ENCODE data around the gene EFL1. TPM values are rescaled to one million over a fixed set of nuclear protein-coding genes. Genes with fewer than 3 reads are reported as not detected.
A peak's percentile ranks its signal among the peaks of the same experiment; 100 is the strongest.

Gene EFL1
- total RNA-seq, 4 donors from 2014 or later: 15.8 to 19.5 (median 16.4) TPM

- Histone ChIP-seq H3K27ac (peak overlapping the region in 2 of 4 donors; percentile 23 to 27), H3K4me3 (no peak overlapping the region), H3K27me3 (no peaks in the 10 kb centered on the region), H3K9me3 (no peaks in the 10 kb centered on the region), H3K36me3 (peaks cover 0 to 53% (median 0%) of the 10 kb centered on the region in 3 donors), H3K4me1 (peaks cover 0 to 11% (median 0%) of the 10 kb centered on the region in 3 donors)
- intact Hi-C loops (cut with DNase I): no loop called here
- 52 to 75% methylated on average over 4 of the region's 4 CpGs for WGBS, 2 donors
- DNase-seq: no peak
- TF ChIP-seq, protein P1, sequence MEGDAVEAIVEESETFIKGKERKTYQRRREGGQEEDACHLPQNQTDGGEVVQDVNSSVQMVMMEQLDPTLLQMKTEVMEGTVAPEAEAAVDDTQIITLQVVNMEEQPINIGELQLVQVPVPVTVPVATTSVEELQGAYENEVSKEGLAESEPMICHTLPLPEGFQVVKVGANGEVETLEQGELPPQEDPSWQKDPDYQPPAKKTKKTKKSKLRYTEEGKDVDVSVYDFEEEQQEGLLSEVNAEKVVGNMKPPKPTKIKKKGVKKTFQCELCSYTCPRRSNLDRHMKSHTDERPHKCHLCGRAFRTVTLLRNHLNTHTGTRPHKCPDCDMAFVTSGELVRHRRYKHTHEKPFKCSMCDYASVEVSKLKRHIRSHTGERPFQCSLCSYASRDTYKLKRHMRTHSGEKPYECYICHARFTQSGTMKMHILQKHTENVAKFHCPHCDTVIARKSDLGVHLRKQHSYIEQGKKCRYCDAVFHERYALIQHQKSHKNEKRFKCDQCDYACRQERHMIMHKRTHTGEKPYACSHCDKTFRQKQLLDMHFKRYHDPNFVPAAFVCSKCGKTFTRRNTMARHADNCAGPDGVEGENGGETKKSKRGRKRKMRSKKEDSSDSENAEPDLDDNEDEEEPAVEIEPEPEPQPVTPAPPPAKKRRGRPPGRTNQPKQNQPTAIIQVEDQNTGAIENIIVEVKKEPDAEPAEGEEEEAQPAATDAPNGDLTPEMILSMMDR (IDR thresholded peaks at IDR 0.05): no peak
- TF ChIP-seq POLR2A (IDR thresholded peaks at IDR 0.05): no peak
These were observed 132.3 kb downstream of the EFL1 start for GRCh38 chr15:82130248-82130647.

DNA sequence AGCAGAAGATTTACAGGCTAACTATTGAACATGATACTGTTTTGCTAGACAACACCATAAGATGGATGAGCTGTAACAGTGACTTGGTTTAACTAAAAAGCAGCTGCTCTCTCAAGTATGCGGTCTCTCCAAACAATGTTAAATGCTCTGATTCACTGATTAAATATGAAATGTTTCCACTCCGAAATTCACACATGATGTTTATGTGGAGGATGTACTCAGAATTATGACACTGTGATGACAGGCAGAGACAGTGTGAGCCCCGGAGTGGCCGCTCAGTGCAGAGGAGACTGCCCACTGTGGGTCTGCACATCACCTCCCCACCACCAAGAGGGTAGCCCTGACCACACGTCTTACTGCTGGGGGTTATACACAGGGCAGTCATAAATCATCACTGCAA, 132.8 kb downstream of the EFL1 start:
- DNase-seq: no peak
- 50 to 55% methylated on average over 5 of the region's 5 CpGs for WGBS, 2 donors

GRCh38 chr15:82129149-82129692, 133.3 kb downstream of the EFL1 start:
- WGBS, 2 donors: 81 to 83% methylated on average over 1 of the region's 1 CpG
- H3K4me1 ChIP-seq: peaks cover 0 to 11% (median 0%) of the 10 kb centered on the region in 3 donors
- no peak for DNase-seq
- TF ChIP-seq, protein P1 (IDR thresholded peaks at IDR 0.05): no peak
- TF ChIP-seq POLR2A (IDR thresholded peaks at IDR 0.05): no peak
- H3K4me3 ChIP-seq: no peak overlapping the region
- peaks cover 0 to 43% (median 0%) of the 10 kb centered on the region in 3 donors for H3K36me3 ChIP-seq
- H3K9me3 ChIP-seq: no peaks in the 10 kb centered on the region
- H3K27ac ChIP-seq: no peak overlapping the region
- intact Hi-C loops (cut with DNase I): no loop called here
- no peaks in the 10 kb centered on the region for H3K27me3 ChIP-seq

More for the DNA sequence above, 132.8 kb downstream of the EFL1 start:
- no peak for TF ChIP-seq POLR2A (IDR thresholded peaks at IDR 0.05)
- TF ChIP-seq, protein P1 (IDR thresholded peaks at IDR 0.05): no peak
- no peaks in the 10 kb centered on the region for H3K27me3 ChIP-seq
- H3K27ac ChIP-seq: peak overlapping the region in 2 of 4 donors; percentile 23 to 27
- no peak overlapping the region for H3K4me3 ChIP-seq
- H3K9me3 ChIP-seq: no peaks in the 10 kb centered on the region
- peaks cover 0 to 49% (median 0%) of the 10 kb centered on the region in 3 donors for H3K36me3 ChIP-seq
- intact Hi-C loops (cut with DNase I): no loop called here
- H3K4me1 ChIP-seq: peaks cover 0 to 11% (median 0%) of the 10 kb centered on the region in 3 donors

DNA sequence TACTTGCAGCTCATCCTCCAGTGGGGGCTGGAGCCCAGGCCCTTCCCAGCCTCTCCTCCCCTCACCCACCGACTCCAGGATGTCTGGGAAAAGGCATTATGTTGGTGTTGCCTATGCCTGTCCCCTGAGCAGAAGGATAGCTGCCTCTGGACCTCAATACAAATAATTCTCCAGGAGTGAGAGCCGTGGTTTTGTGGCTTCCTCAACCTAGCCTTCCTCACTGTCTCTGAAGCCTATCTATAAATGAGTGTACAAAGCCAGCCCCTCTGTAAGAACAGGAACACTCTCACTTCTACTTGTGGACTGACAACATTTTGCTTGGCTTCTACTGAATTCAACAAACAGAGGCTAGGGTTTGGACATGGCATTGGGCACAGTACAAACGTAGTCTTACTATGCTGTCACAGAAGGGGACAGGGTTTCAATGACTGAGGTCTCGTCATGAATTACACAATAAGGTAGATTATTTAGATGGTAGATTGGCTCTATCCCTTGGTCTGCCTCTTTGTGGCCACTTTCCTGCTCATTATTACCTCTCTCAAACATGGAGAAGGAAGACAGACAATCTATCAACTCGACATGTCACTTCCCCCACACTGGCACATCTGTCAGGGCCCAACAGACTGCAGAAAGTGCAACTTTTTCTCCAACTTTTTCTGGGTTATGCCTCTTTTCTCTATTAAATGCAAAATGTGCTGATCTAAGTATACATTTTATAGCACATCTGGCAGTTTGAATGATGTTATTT, 134.0 kb downstream of the EFL1 start:
- DNase-seq: no peak
- H3K9me3 ChIP-seq: no peaks in the 10 kb centered on the region
- peaks cover 0 to 12% (median 0%) of the 10 kb centered on the region in 3 donors for H3K4me1 ChIP-seq
- intact Hi-C loops (cut with DNase I): no loop called here
- no peak for TF ChIP-seq POLR2A (IDR thresholded peaks at IDR 0.05)
- H3K4me3 ChIP-seq: no peak overlapping the region
- WGBS, 2 donors: 66 to 77% methylated on average over 4 to 5 of the region's 5 CpGs
- H3K27ac ChIP-seq: no peak overlapping the region
- no peaks in the 10 kb centered on the region for H3K27me3 ChIP-seq
- peaks cover 0 to 37% (median 0%) of the 10 kb centered on the region in 3 donors for H3K36me3 ChIP-seq

GRCh38 chr15:82127581-82127980, 135.0 kb downstream of the EFL1 start:
- DNase-seq: no peak

More at GRCh38 chr15:82127581-82127980, 135.0 kb downstream of the EFL1 start:
- no peaks in the 10 kb centered on the region for H3K9me3 ChIP-seq
- H3K27ac ChIP-seq: no peak overlapping the region
- peaks cover 0 to 22% (median 2%) of the 10 kb centered on the region in 3 donors for H3K4me1 ChIP-seq
- TF ChIP-seq POLR2A (IDR thresholded peaks at IDR 0.05): no peak
- TF ChIP-seq, protein P1 (IDR thresholded peaks at IDR 0.05): no peak
- H3K4me3 ChIP-seq: no peak overlapping the region
- H3K27me3 ChIP-seq: no peaks in the 10 kb centered on the region
- intact Hi-C loops (cut with DNase I): no loop called here
- peaks cover 0 to 29% (median 0%) of the 10 kb centered on the region in 3 donors for H3K36me3 ChIP-seq
